ENCODE results near the gene ALDH5A1.

DNA sequence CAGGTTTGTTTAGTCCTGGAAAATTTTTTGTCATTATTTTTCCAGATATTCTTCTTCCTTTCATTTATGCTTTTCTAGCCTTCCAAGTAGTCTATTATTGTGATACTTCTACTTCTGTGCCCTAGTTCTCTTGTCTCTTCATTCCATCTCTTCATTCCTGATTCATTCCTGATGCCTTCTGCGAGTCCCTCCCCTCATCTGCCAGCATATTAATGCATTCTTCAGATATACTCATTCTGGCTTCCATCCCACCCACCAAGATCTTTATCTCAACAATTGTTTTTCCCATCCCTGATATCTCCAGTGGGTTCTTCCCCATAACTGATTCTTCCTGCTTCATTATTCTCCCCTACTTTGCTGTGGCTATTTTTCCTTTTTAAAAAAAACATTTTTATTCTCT lies 35.2 kb downstream of the ALDH5A1 start:
- TF ChIP-seq, protein P1, sequence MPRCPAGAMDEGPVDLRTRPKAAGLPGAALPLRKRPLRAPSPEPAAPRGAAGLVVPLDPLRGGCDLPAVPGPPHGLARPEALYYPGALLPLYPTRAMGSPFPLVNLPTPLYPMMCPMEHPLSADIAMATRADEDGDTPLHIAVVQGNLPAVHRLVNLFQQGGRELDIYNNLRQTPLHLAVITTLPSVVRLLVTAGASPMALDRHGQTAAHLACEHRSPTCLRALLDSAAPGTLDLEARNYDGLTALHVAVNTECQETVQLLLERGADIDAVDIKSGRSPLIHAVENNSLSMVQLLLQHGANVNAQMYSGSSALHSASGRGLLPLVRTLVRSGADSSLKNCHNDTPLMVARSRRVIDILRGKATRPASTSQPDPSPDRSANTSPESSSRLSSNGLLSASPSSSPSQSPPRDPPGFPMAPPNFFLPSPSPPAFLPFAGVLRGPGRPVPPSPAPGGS (IDR thresholded peaks at IDR 0.05; ENCODE audit: borderline replicate concordance, insufficient read depth, low read depth, low read length, poor library complexity, severe bottlenecking), result no peak
- no peak for TF ChIP-seq POLR2AphosphoS5 (IDR thresholded peaks at IDR 0.05; ENCODE audit: low read length)
- TF ChIP-seq CEBPB (IDR thresholded peaks at IDR 0.05; ENCODE audit: borderline replicate concordance in 1 of 2, low read depth in 2 of 2, low read length in 2 of 2), result no peak
- TF ChIP-seq TAF1 (IDR thresholded peaks at IDR 0.05; ENCODE audit: borderline replicate concordance, low read depth, low read length), result no peak
- TF ChIP-seq, protein P2, sequence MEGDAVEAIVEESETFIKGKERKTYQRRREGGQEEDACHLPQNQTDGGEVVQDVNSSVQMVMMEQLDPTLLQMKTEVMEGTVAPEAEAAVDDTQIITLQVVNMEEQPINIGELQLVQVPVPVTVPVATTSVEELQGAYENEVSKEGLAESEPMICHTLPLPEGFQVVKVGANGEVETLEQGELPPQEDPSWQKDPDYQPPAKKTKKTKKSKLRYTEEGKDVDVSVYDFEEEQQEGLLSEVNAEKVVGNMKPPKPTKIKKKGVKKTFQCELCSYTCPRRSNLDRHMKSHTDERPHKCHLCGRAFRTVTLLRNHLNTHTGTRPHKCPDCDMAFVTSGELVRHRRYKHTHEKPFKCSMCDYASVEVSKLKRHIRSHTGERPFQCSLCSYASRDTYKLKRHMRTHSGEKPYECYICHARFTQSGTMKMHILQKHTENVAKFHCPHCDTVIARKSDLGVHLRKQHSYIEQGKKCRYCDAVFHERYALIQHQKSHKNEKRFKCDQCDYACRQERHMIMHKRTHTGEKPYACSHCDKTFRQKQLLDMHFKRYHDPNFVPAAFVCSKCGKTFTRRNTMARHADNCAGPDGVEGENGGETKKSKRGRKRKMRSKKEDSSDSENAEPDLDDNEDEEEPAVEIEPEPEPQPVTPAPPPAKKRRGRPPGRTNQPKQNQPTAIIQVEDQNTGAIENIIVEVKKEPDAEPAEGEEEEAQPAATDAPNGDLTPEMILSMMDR (IDR thresholded peaks at IDR 0.05 in 2 of 3, conservative IDR thresholded peaks at IDR 0.05 in 1 of 3; ENCODE audit: control insufficient read depth in 2 of 3, extremely low read depth in 1 of 3, insufficient read depth in 1 of 3, low read depth in 3 of 3, low read length in 3 of 3), result no peak
- no peak for TF ChIP-seq MYC (IDR thresholded peaks at IDR 0.05; ENCODE audit: insufficient read depth, insufficient read length, insufficient replicate concordance, low read length, severe bottlenecking)
- TF ChIP-seq SREBF2 (IDR thresholded peaks at IDR 0.05; ENCODE audit: low read length), result no peak
- no peak for TF ChIP-seq CREB1 (IDR thresholded peaks at IDR 0.05; ENCODE audit: low read depth)
- no peak for TF ChIP-seq HDAC6 (IDR thresholded peaks at IDR 0.05; ENCODE audit: unreplicated experiment)
- no peak for TF ChIP-seq MXI1 (IDR thresholded peaks at IDR 0.05; ENCODE audit: low read depth, low read length)
- TF ChIP-seq NFIC (IDR thresholded peaks at IDR 0.05; ENCODE audit: low read depth, low read length), result no peak
